ENCODE results near the gene CPT1A.

DNA sequence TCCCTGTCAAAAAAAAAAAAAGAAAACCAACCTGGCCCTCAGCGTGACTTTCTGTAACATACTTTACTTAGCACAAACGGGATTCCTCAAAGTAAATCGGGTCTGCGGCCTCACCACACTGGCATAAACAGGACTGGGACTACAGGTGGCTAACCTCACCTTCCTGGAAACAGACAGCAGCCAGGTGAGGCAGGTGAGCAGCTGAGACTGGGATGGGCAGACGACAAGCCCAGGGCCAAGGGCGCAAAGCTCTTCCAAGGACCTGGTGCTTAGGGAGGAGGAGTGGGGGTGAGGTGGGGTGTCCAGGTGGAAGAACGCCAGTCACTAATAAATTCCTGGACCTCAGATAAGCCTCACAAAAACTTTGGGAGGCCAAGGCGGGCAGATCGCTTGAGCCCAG, 15.0 kb downstream of the CPT1A start:
- no peak for TF ChIP-seq EZH2 (IDR thresholded peaks at IDR 0.05; ENCODE audit: low read length)
- TF ChIP-seq, protein P1, sequence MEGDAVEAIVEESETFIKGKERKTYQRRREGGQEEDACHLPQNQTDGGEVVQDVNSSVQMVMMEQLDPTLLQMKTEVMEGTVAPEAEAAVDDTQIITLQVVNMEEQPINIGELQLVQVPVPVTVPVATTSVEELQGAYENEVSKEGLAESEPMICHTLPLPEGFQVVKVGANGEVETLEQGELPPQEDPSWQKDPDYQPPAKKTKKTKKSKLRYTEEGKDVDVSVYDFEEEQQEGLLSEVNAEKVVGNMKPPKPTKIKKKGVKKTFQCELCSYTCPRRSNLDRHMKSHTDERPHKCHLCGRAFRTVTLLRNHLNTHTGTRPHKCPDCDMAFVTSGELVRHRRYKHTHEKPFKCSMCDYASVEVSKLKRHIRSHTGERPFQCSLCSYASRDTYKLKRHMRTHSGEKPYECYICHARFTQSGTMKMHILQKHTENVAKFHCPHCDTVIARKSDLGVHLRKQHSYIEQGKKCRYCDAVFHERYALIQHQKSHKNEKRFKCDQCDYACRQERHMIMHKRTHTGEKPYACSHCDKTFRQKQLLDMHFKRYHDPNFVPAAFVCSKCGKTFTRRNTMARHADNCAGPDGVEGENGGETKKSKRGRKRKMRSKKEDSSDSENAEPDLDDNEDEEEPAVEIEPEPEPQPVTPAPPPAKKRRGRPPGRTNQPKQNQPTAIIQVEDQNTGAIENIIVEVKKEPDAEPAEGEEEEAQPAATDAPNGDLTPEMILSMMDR (optimal IDR thresholded peaks at IDR 0.05 in 1 of 3, IDR thresholded peaks at IDR 0.05 in 1 of 3, conservative IDR thresholded peaks at IDR 0.05 in 1 of 3; ENCODE audit: extremely low read depth in 1 of 3, insufficient read depth in 2 of 3, low read length in 3 of 3) = no peak
